Epithelial cell of esophagus (primary cell): ENCODE results near the gene SLC22A5.
A peak's percentile ranks its signal among the peaks of the same experiment; 100 is the strongest.

Source experiments
- DNase-seq: peaks from one replicate; pipeline ENCODE4 v3.0.0; 2010; ENCODE audit warnings: low read depth
- H3K4me3 ChIP-seq: 2 replicates; pipeline ENCODE4 v1.5.1; 2011; ENCODE audit warnings: mild to moderate bottlenecking, low read length, control low read depth
- CTCF ChIP-seq: IDR thresholded peaks from 2 replicates; pipeline ENCODE4 v1.5.1; 2011; ENCODE audit warnings: low read depth, mild to moderate bottlenecking, low read length, control low read depth, inconsistent platforms; ENCODE audit not compliant: insufficient read depth; ENCODE audit errors: missing control alignments

Gene SLC22A5

GRCh38 chr5:132364319-132364718 lies 5.2 kb upstream of the SLC22A5 start:
- no peak overlapping the region for H3K4me3 ChIP-seq
- peak; percentile 95 for DNase-seq

GRCh38 chr5:132365213-132365612 lies 4.3 kb upstream of the SLC22A5 start:
- TF ChIP-seq CTCF, result no peak
- DNase-seq, result peak; percentile 86

More at GRCh38 chr5:132364319-132364718, 5.2 kb upstream of the SLC22A5 start:
- no peak for TF ChIP-seq CTCF

GRCh38 chr5:132368186-132368585 lies 1.3 kb upstream of the SLC22A5 start:
- no peak for DNase-seq
- no peak for TF ChIP-seq CTCF
- no peak overlapping the region for H3K4me3 ChIP-seq

More at GRCh38 chr5:132365213-132365612, 4.3 kb upstream of the SLC22A5 start:
- no peak overlapping the region for H3K4me3 ChIP-seq

- TF ChIP-seq CTCF, result no peak
Measured at GRCh38 chr5:132369007-132369473, 470 bp upstream of the SLC22A5 start.

GRCh38 chr5:132370181-132370970 lies 866 bp downstream of the SLC22A5 start:
- no peak for DNase-seq
- no peak for TF ChIP-seq CTCF
- peak overlapping the region; percentile 79 for H3K4me3 ChIP-seq

More at GRCh38 chr5:132369007-132369473, 470 bp upstream of the SLC22A5 start:
- no peak for DNase-seq
- H3K4me3 ChIP-seq, result peak overlapping the region; percentile 79

GRCh38 chr5:132370971-132371602 lies 1.6 kb downstream of the SLC22A5 start:
- peak overlapping the region; percentile 79 for H3K4me3 ChIP-seq
- DNase-seq, result peak; percentile 52
- no peak for TF ChIP-seq CTCF
